Activated naive CD4-positive, alpha-beta T cell treated with anti-CD3 and anti-CD28 coated beads, Interleukin-2, amount 10 ng/mL, durations not matched to agents 7 days and 5 days (primary cell): ENCODE results near the gene PKD1.
A peak's percentile ranks its signal among the peaks of the same experiment; 100 is the strongest.

ENCODE experiments used
- CTCF ChIA-PET: fragments of 350-600 bp; sonication (Branson Sonifier 250); formaldehyde crosslinking; loops from one replicate; lab custom pipeline; 2021; ENCODE audit warnings: antibody characterized with exemption; lab: Charles Lee
- DNase-seq: peaks from one replicate; pipeline ENCODE4 v3.0.0-alpha.2; 2020
- H3K27ac Mint-ChIP-seq: one replicate; pipeline ENCODE4 v1.8.0; 2021; ENCODE audit warnings: mild to moderate bottlenecking, moderate library complexity, mixed read lengths
- H3K27me3 Mint-ChIP-seq: one replicate; pipeline ENCODE4 v1.8.0; 2021; ENCODE audit warnings: mild to moderate bottlenecking, mixed read lengths
- H3K36me3 Mint-ChIP-seq: one replicate; pipeline ENCODE4 v1.8.0; 2021; ENCODE audit warnings: mixed read lengths
- H3K4me1 Mint-ChIP-seq: one replicate; pipeline ENCODE4 v1.8.0; 2021; ENCODE audit warnings: mixed read lengths
- H3K4me3 Mint-ChIP-seq: one replicate; pipeline ENCODE4 v1.8.0; 2021; ENCODE audit warnings: mild to moderate bottlenecking, moderate library complexity, mixed read lengths
- H3K9me3 Mint-ChIP-seq: one replicate; pipeline ENCODE4 v1.8.0; 2021; ENCODE audit warnings: mixed read lengths

Gene PKD1

GRCh38 chr16:2053897-2054296 lies 81.8 kb downstream of the PKD1 start:
- Mint-ChIP-seq H3K27me3 (no peaks in the 10 kb centered on the region), H3K9me3 (no peaks in the 10 kb centered on the region), H3K36me3 (peaks cover 13% of the 10 kb centered on the region), H3K4me3 (no peak overlapping the region), H3K27ac (no peak overlapping the region), H3K4me1 (peaks cover 5% of the 10 kb centered on the region)
- DNase-seq = no peak
- CTCF ChIA-PET = no interaction called here

DNA sequence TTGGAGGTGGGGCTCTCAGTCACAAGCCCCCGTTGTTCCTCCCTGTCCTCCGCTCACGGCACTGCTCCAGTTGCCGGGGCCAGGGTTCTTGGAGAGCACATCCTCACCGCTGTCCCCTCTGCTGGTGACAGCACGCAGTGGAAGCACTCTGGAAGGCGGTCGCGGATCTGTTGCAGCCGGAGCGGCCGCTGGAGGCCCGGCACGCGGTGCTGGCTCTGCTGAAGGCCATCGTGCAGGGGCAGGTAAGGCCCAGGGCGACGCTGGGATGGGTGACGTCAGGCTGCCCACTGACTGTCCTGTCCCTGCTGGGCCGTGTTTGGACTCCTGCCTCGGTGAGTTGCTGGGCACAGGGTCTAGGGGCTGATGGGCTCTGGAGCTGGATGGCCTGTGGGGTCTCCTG lies 82.5 kb downstream of the PKD1 start:
- CTCF ChIA-PET = interaction anchor here (0.6 kb wide), 1 partner anchor 715 kb away, joined by 3 read pairs; no protein-coding TSS in a partner anchor
- Mint-ChIP-seq H3K36me3 (peaks cover 13% of the 10 kb centered on the region), H3K9me3 (no peaks in the 10 kb centered on the region), H3K4me3 (no peak overlapping the region), H3K4me1 (peaks cover 12% of the 10 kb centered on the region), H3K27me3 (no peaks in the 10 kb centered on the region), H3K27ac (no peak overlapping the region)
- no peak for DNase-seq

GRCh38 chr16:2048116-2048543 lies 87.6 kb downstream of the PKD1 start:
- Mint-ChIP-seq H3K27me3 (no peaks in the 10 kb centered on the region), H3K27ac (peak overlapping the region; percentile 82), H3K9me3 (no peaks in the 10 kb centered on the region), H3K36me3 (peaks cover 14% of the 10 kb centered on the region), H3K4me1 (peaks cover 25% of the 10 kb centered on the region), H3K4me3 (peak overlapping the region; percentile 93)
- DNase-seq = no peak
- CTCF ChIA-PET = interaction anchor here (0.9 to 3.2 kb wide), 2 partner anchors 92 to 107 kb away, joined by 3 to 14 read pairs; no protein-coding TSS in a partner anchor

DNA sequence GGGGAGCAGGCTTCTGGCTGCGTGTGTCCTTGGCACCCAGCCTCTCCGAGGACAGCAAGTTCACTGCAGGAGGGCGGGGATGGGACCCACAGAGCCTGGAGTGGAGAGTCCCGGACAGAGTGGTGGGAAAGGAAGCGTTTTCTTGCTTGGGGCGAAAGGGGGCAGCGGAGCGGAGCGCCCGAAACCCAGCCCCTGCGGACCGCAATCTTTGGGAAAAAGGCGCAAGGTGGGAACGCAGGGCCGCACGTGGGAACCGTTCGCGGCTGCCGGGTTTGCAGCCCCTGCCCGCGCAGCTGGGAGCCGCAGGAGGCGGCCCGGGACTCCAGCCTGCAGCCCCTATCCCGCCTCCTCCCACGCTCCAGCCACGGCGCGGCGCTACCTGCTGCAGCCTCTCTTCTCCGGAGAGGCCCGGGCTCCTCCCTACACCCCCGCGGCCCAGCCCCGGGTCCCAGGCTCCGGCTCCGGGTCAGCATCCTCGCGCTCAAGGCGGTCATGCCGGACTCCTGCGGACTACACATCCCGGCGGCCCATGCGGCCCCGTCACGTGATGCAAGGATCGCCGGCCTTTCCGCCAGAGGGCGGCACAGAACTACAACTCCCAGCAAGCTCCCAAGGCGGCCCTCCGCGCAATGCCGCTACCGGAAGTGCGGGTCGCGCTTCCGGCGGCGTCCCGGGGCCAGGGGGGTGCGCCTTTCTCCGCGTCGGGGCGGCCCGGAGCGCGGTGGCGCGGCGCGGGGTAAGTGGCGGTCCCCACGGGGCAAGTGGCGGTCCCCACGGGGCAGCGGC lies 88.2 kb downstream of the PKD1 start, which contains the start of the genes NTHL1 and TSC2:
NTHL1 (minus strand) TSS at position 505 of the 786 bp plus-strand sequence; CDS start at position 494, 11 bp downstream.
TSC2 (plus strand) TSS at position 656 of the 786 bp plus-strand sequence. CDS start 631 bp downstream, outside the sequence.
- Mint-ChIP-seq H3K4me3 (peak within 1 kb of the TSS; percentile 93), H3K36me3 (peaks cover 14% of the 10 kb centered on the region), H3K27ac (peak within 1 kb of the TSS; percentile 82), H3K4me1 (peaks cover 25% of the 10 kb centered on the region), H3K9me3 (no peaks in the 10 kb centered on the region), H3K27me3 (no peaks in the 10 kb centered on the region)
- DNase-seq = peak; percentile 96
- CTCF ChIA-PET = interaction anchor here (0.8 to 3.2 kb wide), 5 partner anchors 9 to 107 kb away, joined by 3 to 14 read pairs (median 3); no protein-coding TSS in a partner anchor

- H3K9me3 Mint-ChIP-seq = no peaks in the 10 kb centered on the region
- peak overlapping the region; percentile 93 for H3K4me3 Mint-ChIP-seq
- no peaks in the 10 kb centered on the region for H3K27me3 Mint-ChIP-seq
- peak overlapping the region; percentile 82 for H3K27ac Mint-ChIP-seq
- peaks cover 14% of the 10 kb centered on the region for H3K36me3 Mint-ChIP-seq
- DNase-seq = peak; percentile 25
- peaks cover 25% of the 10 kb centered on the region for H3K4me1 Mint-ChIP-seq
- CTCF ChIA-PET = interaction anchor here (0.8 to 3.2 kb wide), 4 partner anchors 8 to 93 kb away, joined by 3 to 14 read pairs (median 4); no protein-coding TSS in a partner anchor
These were observed 88.8 kb downstream of the PKD1 start for GRCh38 chr16:2046893-2047329.

- H3K4me1 Mint-ChIP-seq = peaks cover 25% of the 10 kb centered on the region
- H3K9me3 Mint-ChIP-seq = no peaks in the 10 kb centered on the region
- H3K4me3 Mint-ChIP-seq = peak overlapping the region; percentile 93
- no peaks in the 10 kb centered on the region for H3K27me3 Mint-ChIP-seq
- no peak for DNase-seq
- peak overlapping the region; percentile 82 for H3K27ac Mint-ChIP-seq
- H3K36me3 Mint-ChIP-seq = peaks cover 9% of the 10 kb centered on the region
- CTCF ChIA-PET = interaction anchor here (1.4 to 3.2 kb wide), 3 partner anchors 24 to 94 kb away, joined by 3 to 14 read pairs (median 4); no protein-coding TSS in a partner anchor
These were observed 89.5 kb downstream of the PKD1 start for GRCh38 chr16:2045965-2046892.

DNA sequence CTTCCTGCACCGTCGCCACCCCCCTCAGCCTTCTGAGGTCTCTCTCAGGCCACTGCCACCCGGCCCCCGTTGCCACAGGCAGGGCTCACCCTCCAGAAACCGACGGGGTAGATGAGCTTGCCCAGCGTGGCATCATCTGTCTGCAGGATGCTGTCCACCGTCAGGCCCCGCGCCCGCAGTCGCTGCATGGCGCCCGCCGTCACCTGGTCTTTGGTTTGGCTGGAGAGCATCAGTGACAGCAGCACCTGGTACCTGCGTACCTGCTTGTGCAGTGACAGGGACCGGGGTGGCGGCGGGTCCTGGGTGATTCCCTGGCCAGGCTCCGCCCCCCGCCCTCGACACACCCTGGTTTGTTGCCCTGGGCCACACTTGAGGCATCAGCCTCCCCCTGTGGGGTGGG lies 91.2 kb downstream of the PKD1 start:
- Mint-ChIP-seq H3K4me1 (peaks cover 25% of the 10 kb centered on the region), H3K27me3 (no peaks in the 10 kb centered on the region), H3K27ac (no peak overlapping the region), H3K36me3 (peaks cover 3% of the 10 kb centered on the region), H3K9me3 (no peaks in the 10 kb centered on the region), H3K4me3 (no peak overlapping the region)
- no peak for DNase-seq
- CTCF ChIA-PET = no interaction called here

GRCh38 chr16:2043667-2044451 lies 91.8 kb downstream of the PKD1 start:
- Mint-ChIP-seq H3K27ac (no peak overlapping the region), H3K9me3 (no peaks in the 10 kb centered on the region), H3K4me1 (peaks cover 19% of the 10 kb centered on the region), H3K27me3 (no peaks in the 10 kb centered on the region), H3K36me3 (peaks cover 3% of the 10 kb centered on the region), H3K4me3 (no peak overlapping the region)
- DNase-seq = no peak
- CTCF ChIA-PET = no interaction called here

DNA sequence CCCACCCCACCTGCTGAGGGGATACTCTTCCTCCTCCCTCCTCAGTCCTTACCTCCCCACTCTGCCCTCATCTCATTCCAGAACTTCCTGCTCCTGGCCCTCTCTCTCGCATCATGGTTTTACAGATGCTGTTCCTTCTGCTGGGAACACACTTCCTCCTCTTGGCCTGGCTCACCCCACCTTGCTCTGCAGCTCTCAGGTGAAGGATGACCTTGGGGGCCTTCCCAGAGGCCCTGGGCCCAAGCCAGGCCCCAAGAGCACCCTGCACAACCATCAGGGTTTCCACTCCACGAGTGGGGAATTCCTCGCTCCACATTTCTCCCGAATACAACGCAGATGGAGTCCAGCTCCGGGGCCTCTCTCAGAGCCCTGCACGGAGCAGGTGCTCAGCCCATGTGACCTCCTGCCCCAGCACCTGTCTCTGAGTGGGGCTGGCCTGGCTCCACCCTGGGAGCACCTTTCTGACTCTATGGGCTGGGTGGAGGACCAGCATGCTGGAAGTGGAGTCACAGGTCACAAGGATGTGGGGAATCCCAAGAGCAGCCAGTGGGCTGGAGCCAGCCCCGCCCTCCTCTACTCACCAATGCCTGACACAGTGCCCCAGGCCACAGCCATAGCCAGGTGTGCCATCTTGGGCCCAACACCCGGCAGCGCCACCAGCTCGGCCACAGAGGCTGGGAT lies 92.6 kb downstream of the PKD1 start:
- no peak overlapping the region for H3K27ac Mint-ChIP-seq

DNA sequence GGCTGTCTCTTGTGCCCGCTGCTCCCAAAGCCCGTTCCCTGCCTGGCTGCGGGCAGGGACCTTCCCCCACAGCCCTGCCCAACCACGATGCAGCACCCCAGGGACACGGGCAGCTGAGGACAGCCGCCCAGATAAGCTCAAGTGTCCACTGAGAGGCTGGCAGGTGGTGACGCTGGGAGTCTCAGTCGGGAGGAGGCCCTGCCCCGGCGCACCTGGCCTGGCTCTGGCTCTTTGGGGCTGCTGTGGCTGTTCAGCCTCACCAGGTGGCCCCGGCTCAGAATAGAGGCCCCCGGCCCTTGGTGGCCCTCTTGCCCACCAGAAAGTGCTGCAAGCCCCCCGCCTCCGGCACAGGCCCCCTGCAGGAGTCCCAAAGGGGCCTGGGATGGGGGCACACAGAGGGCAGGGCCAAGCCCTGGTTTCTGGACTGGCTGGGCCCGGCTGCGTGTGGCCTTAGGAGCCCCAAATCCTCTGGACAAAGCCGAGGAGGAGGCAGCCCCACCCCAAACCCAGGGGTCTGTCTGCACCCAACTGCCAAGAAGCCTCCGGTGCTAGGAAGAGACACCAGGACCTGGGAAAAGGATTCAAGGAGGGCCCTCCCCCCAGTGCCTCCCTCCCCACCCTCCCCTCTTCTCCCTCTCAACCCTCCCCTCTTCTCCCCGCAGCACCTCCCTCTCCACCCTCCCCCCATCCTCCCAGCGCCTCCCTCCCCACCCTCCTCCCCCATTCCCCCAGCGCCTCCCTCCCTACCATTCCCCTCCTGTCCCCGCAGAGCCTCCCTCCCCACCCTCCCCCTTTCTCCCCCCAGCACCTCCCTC lies 93.3 kb downstream of the PKD1 start:
- no peaks in the 10 kb centered on the region for H3K9me3 Mint-ChIP-seq
- peaks cover 11% of the 10 kb centered on the region for H3K4me1 Mint-ChIP-seq
- H3K36me3 Mint-ChIP-seq = peaks cover 3% of the 10 kb centered on the region
- no peak overlapping the region for H3K4me3 Mint-ChIP-seq
- no peak overlapping the region for H3K27ac Mint-ChIP-seq
- no peak for DNase-seq
- CTCF ChIA-PET = no interaction called here
- no peaks in the 10 kb centered on the region for H3K27me3 Mint-ChIP-seq

More for the DNA sequence above, 92.6 kb downstream of the PKD1 start:
- no peak for DNase-seq
- Mint-ChIP-seq H3K9me3 (no peaks in the 10 kb centered on the region), H3K4me3 (no peak overlapping the region), H3K4me1 (peaks cover 12% of the 10 kb centered on the region), H3K36me3 (peaks cover 3% of the 10 kb centered on the region), H3K27me3 (no peaks in the 10 kb centered on the region)
- CTCF ChIA-PET = no interaction called here

DNA sequence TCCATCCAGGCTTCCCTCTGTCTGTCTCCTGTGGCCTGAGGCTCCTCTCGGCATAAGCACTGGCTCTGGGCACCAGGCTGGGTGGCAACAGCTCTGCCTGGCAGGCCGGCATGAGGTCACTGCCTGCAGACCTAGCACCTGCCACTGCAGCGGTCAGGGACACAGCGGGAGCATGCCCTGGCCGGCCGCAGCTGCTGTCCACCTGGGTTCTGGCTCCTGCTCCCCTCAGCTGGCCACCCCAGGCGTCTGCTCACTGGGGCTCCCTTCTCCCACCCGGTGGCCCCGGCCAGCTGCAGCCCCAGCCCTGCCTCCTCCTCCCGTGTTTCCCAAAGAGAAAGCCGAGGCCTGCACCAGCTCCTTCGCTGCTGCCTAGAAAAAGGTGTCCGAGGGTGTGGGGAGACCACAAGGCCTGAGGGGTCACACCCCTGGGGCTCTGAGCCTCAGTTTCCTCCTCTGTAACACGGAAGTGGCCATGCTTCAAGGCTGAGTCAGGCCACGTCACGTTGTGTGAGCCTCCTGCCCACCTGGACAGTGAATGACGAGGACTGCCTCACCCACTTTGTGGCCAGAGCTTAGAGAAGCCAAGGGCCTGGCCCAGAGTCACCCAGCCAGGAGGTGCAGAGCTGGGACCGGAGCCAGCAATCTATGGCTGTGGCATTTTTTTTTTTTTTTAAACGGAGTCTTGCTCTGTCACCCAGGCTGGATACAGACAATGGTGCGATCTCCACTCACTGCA lies 94.7 kb downstream of the PKD1 start:
- no peaks in the 10 kb centered on the region for H3K9me3 Mint-ChIP-seq
- H3K4me3 Mint-ChIP-seq = no peak overlapping the region
- H3K27me3 Mint-ChIP-seq = no peaks in the 10 kb centered on the region
- H3K27ac Mint-ChIP-seq = no peak overlapping the region
- CTCF ChIA-PET = no interaction called here
- no peak for DNase-seq
- no peaks in the 10 kb centered on the region for H3K36me3 Mint-ChIP-seq
- H3K4me1 Mint-ChIP-seq = no peaks in the 10 kb centered on the region
